Measurements from ENCODE around the gene TM7SF2. TPM values are rescaled to one million over a fixed set of nuclear protein-coding genes. Genes with fewer than 3 reads are reported as not detected.
A peak's percentile ranks its signal among the peaks of the same experiment; 100 is the strongest.

Gene TM7SF2
- total and polyA plus RNA-seq, 2 of the 13 experiments (the other 11 are each of a cell fraction or from before 2014, with no cell fraction given) = 56.0 to 66.9 TPM

DNA sequence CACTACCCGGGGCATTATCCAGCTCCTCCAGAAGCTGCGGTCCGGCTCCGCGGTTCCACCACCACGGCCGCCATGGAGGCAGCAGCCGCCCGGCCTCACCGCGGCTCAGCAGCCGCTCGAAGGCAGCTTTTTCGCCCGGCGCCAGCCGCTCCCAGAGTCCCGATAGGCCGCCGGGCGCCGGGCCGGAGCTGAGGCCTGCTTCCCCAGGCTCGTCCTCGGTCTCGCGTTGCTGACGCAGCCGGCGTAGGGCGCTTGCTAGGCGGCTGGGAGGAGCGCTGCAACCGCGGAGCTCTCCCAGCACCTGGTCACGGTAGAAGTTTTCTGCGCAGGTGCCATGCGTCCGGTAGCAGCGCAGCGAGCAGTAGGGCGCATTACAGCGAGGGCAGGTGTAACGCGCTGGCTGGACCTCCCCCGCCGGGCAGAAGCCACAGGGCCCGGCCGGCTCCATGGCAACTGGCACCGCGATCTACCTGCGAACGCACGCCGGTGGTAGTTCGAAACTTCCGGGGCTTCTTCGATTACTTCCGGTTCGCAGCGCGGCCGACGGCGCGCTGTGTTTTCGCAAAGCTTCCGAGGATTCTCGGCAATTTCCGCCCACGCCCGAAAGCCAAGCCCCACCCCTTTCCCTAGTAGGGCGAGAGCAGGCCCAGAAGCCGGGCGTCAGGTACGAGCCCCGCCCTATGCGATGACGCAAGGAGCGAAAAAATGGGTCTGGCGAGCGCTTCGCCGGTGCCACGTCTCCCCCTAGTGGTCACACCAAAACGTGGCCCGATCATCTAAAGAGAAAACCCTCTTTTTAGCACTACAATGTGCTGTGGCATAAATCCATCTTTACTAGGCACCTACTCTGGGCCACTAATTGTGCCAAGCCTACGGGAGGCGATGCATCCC lies 5.8 kb downstream of the TM7SF2 start, which contains the start of gene ZNHIT2 (continued):
- no peak for TF ChIP-seq SMAD9 (CRISPR knock-in tag; IDR thresholded peaks at IDR 0.05)
- no peak; the same call in 1 of the 2 replicates for TF ChIP-seq ZNF260 (CRISPR knock-in tag; IDR thresholded peaks at IDR 0.05; ENCODE audit: borderline replicate concordance, low read depth)
- no peak for TF ChIP-seq NCOR1 (IDR thresholded peaks at IDR 0.05; ENCODE audit: borderline replicate concordance, low read length)
- TF ChIP-seq XRCC5 (optimal IDR thresholded peaks at IDR 0.05; ENCODE audit: low read length) = peak; percentile 87
- TF ChIP-seq, protein P1, sequence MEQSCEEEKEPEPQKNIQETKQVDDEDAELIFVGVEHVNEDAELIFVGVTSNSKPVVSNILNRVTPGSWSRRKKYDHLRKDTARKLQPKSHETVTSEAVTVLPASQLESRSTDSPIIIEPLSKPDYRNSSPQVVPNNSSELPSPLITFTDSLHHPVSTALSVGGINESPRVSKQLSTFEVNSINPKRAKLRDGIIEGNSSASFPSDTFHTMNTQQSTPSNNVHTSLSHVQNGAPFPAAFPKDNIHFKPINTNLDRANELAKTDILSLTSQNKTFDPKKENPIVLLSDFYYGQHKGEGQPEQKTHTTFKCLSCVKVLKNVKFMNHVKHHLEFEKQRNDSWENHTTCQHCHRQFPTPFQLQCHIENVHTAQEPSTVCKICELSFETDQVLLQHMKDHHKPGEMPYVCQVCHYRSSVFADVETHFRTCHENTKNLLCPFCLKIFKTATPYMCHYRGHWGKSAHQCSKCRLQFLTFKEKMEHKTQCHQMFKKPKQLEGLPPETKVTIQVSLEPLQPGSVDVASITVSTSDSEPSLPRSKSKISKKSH (CRISPR knock-in tag; IDR thresholded peaks at IDR 0.05; ENCODE audit: borderline replicate concordance) = peak; percentile 80
- TF ChIP-seq CEBPB (IDR thresholded peaks at IDR 0.05; ENCODE audit: borderline replicate concordance, low read depth, low read length) = peak; percentile 96
- no peak; the same call in none of the 2 replicates for TF ChIP-seq MEIS2 (CRISPR knock-in tag; IDR thresholded peaks at IDR 0.05)
- TF ChIP-seq PAXIP1 (CRISPR knock-in tag; conservative IDR thresholded peaks at IDR 0.05) = peak; percentile 56
- TF ChIP-seq ZNF589 (CRISPR knock-in tag; conservative IDR thresholded peaks at IDR 0.05) = no peak
- no peak for TF ChIP-seq RARG (CRISPR knock-in tag; IDR thresholded peaks at IDR 0.05; ENCODE audit: low read depth)
- TF ChIP-seq ZNF737 (CRISPR knock-in tag; IDR thresholded peaks at IDR 0.05; ENCODE audit: borderline replicate concordance) = peak; percentile 47; the same call in 1 of the 2 replicates
- TF ChIP-seq, protein P2, sequence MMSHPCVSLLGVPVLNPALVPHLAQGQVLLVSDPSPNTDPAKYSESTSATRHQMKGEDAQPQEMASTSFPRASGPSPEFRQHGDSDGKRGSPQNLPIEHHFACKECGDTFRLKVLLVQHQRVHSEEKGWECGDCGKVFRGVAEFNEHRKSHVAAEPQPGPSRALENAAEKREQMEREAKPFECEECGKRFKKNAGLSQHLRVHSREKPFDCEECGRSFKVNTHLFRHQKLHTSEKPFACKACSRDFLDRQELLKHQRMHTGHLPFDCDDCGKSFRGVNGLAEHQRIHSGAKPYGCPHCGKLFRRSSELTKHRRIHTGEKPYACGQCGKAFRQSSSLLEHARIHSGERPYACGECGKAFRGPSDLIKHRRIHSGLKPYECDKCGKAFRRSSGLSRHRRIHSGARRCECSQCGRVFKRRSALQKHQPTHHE (CRISPR knock-in tag; IDR thresholded peaks at IDR 0.05; ENCODE audit: borderline replicate concordance) = no peak; the same call in 1 of the 2 replicates
- TF ChIP-seq ETV6 (CRISPR knock-in tag; conservative IDR thresholded peaks at IDR 0.05) = no peak
- TF ChIP-seq SNAPC2 (CRISPR knock-in tag; IDR thresholded peaks at IDR 0.05) = no peak
- TF ChIP-seq SP140L (CRISPR knock-in tag; IDR thresholded peaks at IDR 0.05; ENCODE audit: borderline replicate concordance) = peak; percentile 21; the same call in 1 of the 2 replicates
- TF ChIP-seq ZNF550 (CRISPR knock-in tag; IDR thresholded peaks at IDR 0.05; ENCODE audit: borderline replicate concordance) = no peak
- peak; percentile 61; the same call in 1 of the 2 replicates for TF ChIP-seq ELF3 (CRISPR knock-in tag; IDR thresholded peaks at IDR 0.05)
- no peak for TF ChIP-seq ZNF510 (CRISPR knock-in tag; IDR thresholded peaks at IDR 0.05; ENCODE audit: low read depth)
- TF ChIP-seq ZNF567 (CRISPR knock-in tag; IDR thresholded peaks at IDR 0.05; ENCODE audit: borderline replicate concordance) = 0 out of 2 replicates have a peak, but pooled peaks have one; percentile 63
- peak; percentile 79 for TF ChIP-seq HNRNPL (IDR thresholded peaks at IDR 0.05; ENCODE audit: low read depth, low read length)
- no peak for TF ChIP-seq KMT2A (CRISPR knock-in tag; IDR thresholded peaks at IDR 0.05)
- peak; percentile 75; the same call in 1 of the 2 replicates for TF ChIP-seq DNMT1 (CRISPR knock-in tag; IDR thresholded peaks at IDR 0.05)

All from HepG2 (cell line).